GM12865 (cell line): ENCODE results near the gene CNOT6L.

Source experiments
- DNase-seq: peaks from one replicate; pipeline ENCODE4 v3.0.0; 2010; ENCODE audit warnings: low read depth
- H3K4me3 ChIP-seq: 2 replicates; pipeline ENCODE4 v1.5.1; 2011; ENCODE audit warnings: mild to moderate bottlenecking, low read depth, low read length, control low read depth
- CTCF ChIP-seq: IDR thresholded peaks from 2 replicates; pipeline ENCODE4 v1.5.1; 2011; ENCODE audit warnings: low read length, control low read depth, low read depth, inconsistent platforms; ENCODE audit not compliant: insufficient read depth; ENCODE audit errors: missing control alignments

The CNOT6L gene

DNA sequence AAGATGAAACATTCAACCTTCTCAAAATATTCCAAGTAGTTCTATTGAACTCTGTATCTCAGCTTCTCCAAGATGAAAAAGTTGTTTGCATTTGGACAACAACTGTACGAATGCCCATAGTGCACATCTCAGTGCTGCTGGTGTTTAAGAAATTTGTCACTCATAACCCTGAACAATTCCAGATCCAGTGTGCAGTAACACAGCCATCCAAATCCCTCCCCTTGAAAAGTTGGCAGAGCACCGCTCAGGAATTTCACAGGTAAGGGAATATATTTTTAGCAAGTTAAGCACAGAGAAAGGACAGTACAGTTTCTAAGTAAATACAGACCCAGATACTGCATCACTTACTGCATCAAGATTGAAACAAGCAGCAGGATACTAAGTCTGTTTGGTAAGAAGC is 104.7 kb downstream of the CNOT6L start:
- no peak for DNase-seq
- H3K4me3 ChIP-seq = no peak overlapping the region
- TF ChIP-seq CTCF = no peak

DNA sequence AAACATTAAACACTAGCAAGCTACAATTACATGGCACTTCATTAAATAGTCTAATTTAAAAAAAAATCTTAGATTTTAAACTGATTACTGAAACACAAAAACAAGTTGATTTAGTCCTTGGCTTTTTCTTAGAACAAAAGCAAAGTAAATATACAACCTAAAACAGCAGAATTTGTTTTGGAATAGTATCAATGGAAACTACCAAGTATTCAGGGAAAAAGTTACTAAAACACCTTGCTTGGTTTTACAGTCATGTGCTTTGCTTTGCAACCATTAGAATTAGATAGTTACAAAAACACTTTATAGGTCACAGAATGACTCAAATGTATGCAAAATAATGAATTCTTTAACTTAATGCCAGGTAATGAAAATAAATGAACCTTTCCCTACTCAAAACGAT is 105.3 kb downstream of the CNOT6L start:
- no peak for TF ChIP-seq CTCF
- H3K4me3 ChIP-seq = no peak overlapping the region
- DNase-seq = no peak

DNA sequence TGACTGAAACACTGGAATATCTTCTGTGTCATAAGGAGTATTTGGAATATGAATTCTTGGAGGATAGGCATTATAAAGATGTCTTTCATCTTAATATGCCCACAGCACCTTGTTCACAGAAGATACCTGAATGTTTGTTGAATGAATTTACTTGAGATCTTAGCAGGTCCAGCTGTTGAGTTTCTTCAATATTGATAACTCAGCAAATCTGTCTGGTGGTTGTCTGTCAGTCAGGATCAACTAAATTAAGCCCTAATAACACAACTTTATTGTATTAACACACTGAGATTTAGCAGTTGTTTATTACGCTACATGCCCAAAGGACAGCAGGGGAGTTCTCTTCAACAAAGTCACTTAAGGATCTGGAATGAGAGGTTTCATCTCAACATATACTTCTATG is 106.5 kb downstream of the CNOT6L start:
- TF ChIP-seq CTCF = no peak
- H3K4me3 ChIP-seq = no peak overlapping the region
- DNase-seq = no peak

GRCh38 chr4:77711469-77711868 is 107.7 kb downstream of the CNOT6L start:
- no peak for TF ChIP-seq CTCF
- H3K4me3 ChIP-seq = no peak overlapping the region
- no peak for DNase-seq

- no peak for TF ChIP-seq CTCF
- no peak for DNase-seq
These were observed 108.5 kb downstream of the CNOT6L start for GRCh38 chr4:77710684-77711083.

GRCh38 chr4:77710059-77710458 is 109.1 kb downstream of the CNOT6L start:
- no peak for TF ChIP-seq CTCF
- DNase-seq = no peak
- H3K4me3 ChIP-seq = no peak overlapping the region

More at GRCh38 chr4:77710684-77711083, 108.5 kb downstream of the CNOT6L start:
- H3K4me3 ChIP-seq = no peak overlapping the region

- no peak for TF ChIP-seq CTCF
- no peak for DNase-seq
- no peak overlapping the region for H3K4me3 ChIP-seq
These were observed 112.5 kb downstream of the CNOT6L start for GRCh38 chr4:77706717-77707116.
